Body of pancreas (tissue), 4 donors: ENCODE data around the gene PPP1R3C.

Experiments used
- CTCF ChIP-seq, 7 experiments: fragments of 450-650 bp in 4 of 7; fragments of 200-600 bp in 3 of 7; sonication (generic) in 3 of 7; IDR thresholded peaks; one replicate each; pipeline ENCODE4 v1.5.1; 2016 to 2019; ENCODE audit warnings: antibody characterized with exemption in 7 of 7
- POLR2A ChIP-seq, 3 donors: fragments of 450-650 bp; IDR thresholded peaks; one replicate each; pipeline ENCODE4 v1.6.1; 2016; ENCODE audit warnings: antibody characterized with exemption in 3 of 3, mild to moderate bottlenecking in 2 of 3

- TF ChIP-seq CTCF (IDR thresholded peaks at IDR 0.05) (no peak), POLR2A (IDR thresholded peaks at IDR 0.05) (no peak)
Observed at GRCh38 chr10:91607646-91608403, 25.0 kb downstream of the PPP1R3C start.
